Lung (tissue), 12 donors: ENCODE measurements around the gene TLE4. TPM values are rescaled to one million over a fixed set of nuclear protein-coding genes. Genes with fewer than 3 reads are reported as not detected.

Experiments
- ATAC-seq: fragments of 200-7000 bp; cut with Tn5 transposase; one replicate; pipeline ENCODE4 v1.9.1; 2020; ENCODE audit warnings: moderate number of reproducible peaks; ENCODE audit not compliant: insufficient read depth, low FRiP score
- DNase-seq, 3 donors: peaks; one replicate each; pipeline ENCODE4 v3.0.0-alpha.2; 2013 to 2017
- H3K27ac ChIP-seq, 2 donors: one replicate each; pipeline ENCODE4 v1.5.1; 2013; ENCODE audit warnings: mild to moderate bottlenecking in 2 of 2, moderate library complexity in 2 of 2, control low read depth in 1 of 2, inconsistent platforms in 1 of 2, low read depth in 1 of 2, low read length in 1 of 2
- H3K27me3 ChIP-seq, 3 donors: one replicate each; pipeline ENCODE4 v1.5.1; 2013; ENCODE audit warnings: low read length in 2 of 3; ENCODE audit not compliant: control insufficient read depth in 3 of 3, insufficient read depth in 3 of 3
- H3K36me3 ChIP-seq, 4 donors: one replicate each; pipeline ENCODE4 v1.5.1; 2013; ENCODE audit warnings: low read length in 4 of 4, mild to moderate bottlenecking in 1 of 4, moderate library complexity in 1 of 4; ENCODE audit not compliant: control insufficient read depth in 4 of 4, insufficient read depth in 4 of 4
- H3K4me1 ChIP-seq, 5 donors: one replicate each; pipeline ENCODE4 v1.5.1; 2013; ENCODE audit warnings: low read length in 5 of 5, mild to moderate bottlenecking in 2 of 5, moderate library complexity in 1 of 5; ENCODE audit not compliant: control insufficient read depth in 5 of 5, insufficient read depth in 5 of 5
- H3K4me3 ChIP-seq: one replicate; pipeline ENCODE4 v1.5.1; 2013; ENCODE audit warnings: mild to moderate bottlenecking, control low read depth, moderate library complexity
- H3K9ac ChIP-seq, 2 donors: one replicate each; pipeline ENCODE4 v1.5.1; 2013; ENCODE audit warnings: low read length in 2 of 2, control low read depth in 1 of 2; ENCODE audit not compliant: insufficient read depth in 1 of 2
- H3K9me3 ChIP-seq, 4 donors: one replicate each; pipeline ENCODE4 v1.5.1; 2013; ENCODE audit warnings: low read length in 3 of 4, mild to moderate bottlenecking in 1 of 4, moderate library complexity in 1 of 4; ENCODE audit not compliant: control insufficient read depth in 4 of 4, insufficient read depth in 3 of 4
- WGBS, 2 donors: extraction: QIAGEN DNeasy Blood & Tissue Kit; methylation state at CpG; one replicate each; pipeline ENCODE4 v1.1.7; 2013; 5-methylcytosine and 5-hydroxymethylcytosine counted together
- polyA plus RNA-seq, 2 donors: library from polyadenylated mRNA; stranded (reverse); fragments of 200-250 nt; gene quantifications; one replicate each; pipeline ENCODE4 v1.2.1, GENCODE V29; 2013
- total RNA-seq, 2 donors: library from RNA; depleted of rRNA in 1 of 2; stranded (reverse); fragments of >200 nt in 1 of 2; gene quantifications; one replicate each; pipeline ENCODE4 v1.2.1, GENCODE V29; 2014 to 2021
- TF ChIP-seq, protein P1 (sequence below): IDR thresholded peaks from 2 replicates; pipeline ENCODE4 v1.5.1; 2012; ENCODE audit warnings: mild to moderate bottlenecking; ENCODE audit errors: control extremely low read depth, extremely low read depth
- donor health status: control.
- donor health status: control.
- donor health status: Bipolar disorder and iron deficiency.
- donor health status: healthy.
- donor health status: DM: yes; HTN: yes; CAD: no.

Gene TLE4
- total and polyA plus RNA-seq, 4 donors: 6.1 to 44.1 (median 26.3) TPM

DNA sequence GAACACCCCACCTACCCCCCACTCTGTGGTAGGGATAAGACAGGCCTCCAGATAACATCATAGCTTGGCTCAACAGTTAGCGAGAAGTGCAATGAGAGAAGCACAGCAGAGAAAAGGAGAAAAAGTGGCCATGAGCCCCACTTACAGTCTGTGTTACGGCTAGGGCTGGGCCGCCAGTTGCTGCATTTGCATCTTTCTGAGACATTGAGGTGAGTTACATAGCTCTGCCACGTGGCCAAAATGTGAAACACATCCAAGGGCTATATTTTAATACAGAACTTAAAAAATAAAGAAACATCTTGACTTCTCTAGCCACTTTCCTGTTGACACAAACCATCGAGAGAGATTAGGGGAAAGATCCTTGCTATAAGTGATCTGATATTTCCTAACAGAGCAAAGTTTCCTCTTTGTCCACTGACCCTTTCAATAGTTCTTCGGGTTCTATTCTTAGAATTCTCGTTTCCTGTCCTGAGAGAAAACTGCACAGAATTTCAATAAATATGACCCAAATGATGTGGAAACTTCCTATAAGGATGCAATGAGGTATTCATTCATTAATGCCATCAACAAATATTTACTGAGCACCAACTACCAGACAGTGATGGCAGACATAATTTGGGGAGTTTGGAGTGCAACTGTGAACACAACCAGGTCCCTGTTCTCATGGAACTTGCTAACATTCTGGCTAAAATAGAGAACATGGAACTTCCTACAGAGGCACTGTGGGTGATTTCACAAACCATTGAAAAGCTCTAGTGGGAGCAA is 3.2 kb upstream of the TLE4 start:
- no peak overlapping the region for H3K4me3 ChIP-seq
- no peak overlapping the region for H3K27ac ChIP-seq
- no peaks in the 10 kb centered on the region for H3K36me3 ChIP-seq
- H3K9me3 ChIP-seq: no peaks in the 10 kb centered on the region
- WGBS, 2 donors: 55 to 64% methylated on average over 7 of the region's 7 CpGs
- H3K27me3 ChIP-seq: peaks cover 0 to 22% (median 11%) of the 10 kb centered on the region in 3 donors
- H3K4me1 ChIP-seq: peaks cover 0 to 6% (median 2%) of the 10 kb centered on the region in 5 donors
- TF ChIP-seq, protein P1, sequence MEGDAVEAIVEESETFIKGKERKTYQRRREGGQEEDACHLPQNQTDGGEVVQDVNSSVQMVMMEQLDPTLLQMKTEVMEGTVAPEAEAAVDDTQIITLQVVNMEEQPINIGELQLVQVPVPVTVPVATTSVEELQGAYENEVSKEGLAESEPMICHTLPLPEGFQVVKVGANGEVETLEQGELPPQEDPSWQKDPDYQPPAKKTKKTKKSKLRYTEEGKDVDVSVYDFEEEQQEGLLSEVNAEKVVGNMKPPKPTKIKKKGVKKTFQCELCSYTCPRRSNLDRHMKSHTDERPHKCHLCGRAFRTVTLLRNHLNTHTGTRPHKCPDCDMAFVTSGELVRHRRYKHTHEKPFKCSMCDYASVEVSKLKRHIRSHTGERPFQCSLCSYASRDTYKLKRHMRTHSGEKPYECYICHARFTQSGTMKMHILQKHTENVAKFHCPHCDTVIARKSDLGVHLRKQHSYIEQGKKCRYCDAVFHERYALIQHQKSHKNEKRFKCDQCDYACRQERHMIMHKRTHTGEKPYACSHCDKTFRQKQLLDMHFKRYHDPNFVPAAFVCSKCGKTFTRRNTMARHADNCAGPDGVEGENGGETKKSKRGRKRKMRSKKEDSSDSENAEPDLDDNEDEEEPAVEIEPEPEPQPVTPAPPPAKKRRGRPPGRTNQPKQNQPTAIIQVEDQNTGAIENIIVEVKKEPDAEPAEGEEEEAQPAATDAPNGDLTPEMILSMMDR: no peak
- no peak overlapping the region for H3K9ac ChIP-seq
- ATAC-seq: no peak
- no peak for DNase-seq

DNA sequence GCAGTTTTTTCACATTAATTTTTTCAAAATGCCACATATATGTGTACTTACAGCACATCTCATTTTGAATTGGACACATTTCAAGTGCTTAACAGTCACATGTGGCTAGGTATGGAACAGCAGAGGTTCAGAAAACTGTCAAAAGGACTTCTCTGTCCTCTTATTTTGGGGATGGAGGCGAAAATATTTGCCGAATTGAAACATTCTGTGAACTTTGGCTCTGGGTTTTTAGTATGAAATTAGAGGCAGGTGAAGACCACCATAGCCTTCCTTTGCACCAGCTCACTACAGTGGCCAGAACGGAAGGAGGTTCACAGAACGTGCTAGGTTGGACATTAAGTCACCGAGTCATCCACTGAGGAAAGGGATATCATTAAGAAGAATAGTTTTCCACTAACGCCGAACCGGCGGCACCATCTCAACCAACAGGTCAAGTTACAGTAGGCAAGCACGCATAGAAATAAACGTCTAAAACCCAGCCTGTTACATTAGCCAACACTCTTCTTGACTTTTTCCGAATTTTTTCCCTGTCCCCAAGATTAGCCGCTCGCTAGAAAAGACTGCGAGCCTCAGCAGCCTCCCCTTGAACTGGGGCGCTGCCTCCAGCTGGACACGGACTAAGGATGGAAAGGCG is 1.8 kb upstream of the TLE4 start:
- 26 to 35% methylated on average over 18 of the region's 18 CpGs for WGBS, 2 donors
- Histone ChIP-seq H3K4me3 (peak overlapping the region; percentile 24), H3K27ac (no peak overlapping the region), H3K9ac (no peak overlapping the region), H3K27me3 (peaks cover 0 to 32% (median 20%) of the 10 kb centered on the region in 3 donors), H3K9me3 (no peaks in the 10 kb centered on the region), H3K4me1 (peaks cover 0 to 6% (median 2%) of the 10 kb centered on the region in 5 donors), H3K36me3 (no peaks in the 10 kb centered on the region)
- DNase-seq: peak in 1 of 3 donors; percentile 40
- TF ChIP-seq, protein P1: no peak
- no peak for ATAC-seq

DNA sequence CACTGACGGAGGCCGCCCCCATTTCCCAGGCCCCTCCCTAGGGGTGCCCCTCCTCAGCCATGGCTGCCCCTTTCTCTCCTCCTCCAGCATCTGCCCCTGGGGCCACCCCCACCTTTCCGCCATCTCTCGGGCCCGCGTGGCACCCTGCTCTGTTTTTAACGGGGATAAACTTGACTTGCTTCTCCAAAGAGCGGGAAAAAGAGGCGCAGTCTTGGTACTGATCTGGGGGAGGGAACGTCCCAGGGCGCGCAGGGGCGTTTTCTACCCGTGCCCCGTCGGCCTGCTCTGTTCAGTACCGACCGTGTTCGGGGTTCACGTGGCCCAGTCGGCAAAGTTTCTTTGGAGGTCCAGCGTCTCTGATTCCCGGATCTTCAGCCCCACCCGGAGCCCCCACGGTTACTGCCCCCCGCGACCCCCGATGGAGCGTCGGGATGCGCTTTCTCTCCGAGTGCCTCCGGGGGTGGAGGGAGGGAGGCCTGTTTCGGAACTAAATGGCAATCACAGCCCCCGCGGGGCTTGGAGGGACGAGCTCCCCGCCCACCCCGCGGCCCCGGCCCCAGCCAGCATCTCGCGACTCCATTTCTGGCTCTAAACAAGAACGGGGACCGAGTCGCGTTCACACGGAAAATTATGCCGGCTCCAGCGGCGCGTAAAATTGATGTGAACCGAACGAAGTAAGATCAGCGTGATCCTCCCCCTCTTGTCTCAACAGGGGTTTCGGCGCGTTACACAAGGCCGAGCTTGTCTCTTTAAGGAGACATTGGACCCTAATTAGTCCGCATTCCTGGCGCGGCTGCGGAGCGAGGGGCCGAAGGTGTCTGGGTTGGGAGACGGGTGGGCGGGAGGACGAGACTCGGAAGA is 1.1 kb upstream of the TLE4 start:
- ATAC-seq: peak; percentile 0
- H3K36me3 ChIP-seq: no peaks in the 10 kb centered on the region
- DNase-seq: peak; percentile 55 to 76 (median 56)
- H3K9me3 ChIP-seq: no peaks in the 10 kb centered on the region
- H3K9ac ChIP-seq: peak overlapping the region in 1 of 2 donors; percentile 67
- H3K4me3 ChIP-seq: peak overlapping the region; percentile 42
- H3K4me1 ChIP-seq: peaks cover 0 to 5% (median 2%) of the 10 kb centered on the region in 5 donors
- peaks cover 0 to 27% (median 21%) of the 10 kb centered on the region in 3 donors for H3K27me3 ChIP-seq
- WGBS, 2 donors: 0 to 1% methylated on average over 69 of the region's 69 CpGs
- H3K27ac ChIP-seq: peak overlapping the region in 1 of 2 donors; percentile 64
- TF ChIP-seq, protein P1: no peak
